HEK293T (cell line): ENCODE data around the gene ZNRF1.

Experiments used
- CTCF ChIA-PET: fragments of 350-600 bp; formaldehyde crosslinking; extraction: SDS; loops from one replicate; lab custom pipeline; 2021; ENCODE audit warnings: antibody characterized with exemption, inconsistent platforms; lab: Yijun Ruan, JAX
- POLR2A ChIA-PET: fragments of 350-600 bp; formaldehyde crosslinking; extraction: SDS; loops from one replicate; lab custom pipeline; 2020; ENCODE audit warnings: antibody characterized with exemption, inconsistent platforms; lab: Yijun Ruan, JAX
- DNase-seq: peaks from one replicate; pipeline ENCODE4 v3.0.0; 2012; ENCODE audit warnings: mixed read lengths; ENCODE audit errors: extremely low spot score
- ARNT ChIP-seq: fragments of 450-650 bp; IDR thresholded peaks from 2 replicates; pipeline ENCODE4 v1.6.1; 2017; ENCODE audit warnings: mild to moderate bottlenecking
- BHLHE40 ChIP-seq: fragments of 450-650 bp; IDR thresholded peaks from 2 replicates; pipeline ENCODE4 v1.6.1; 2016; ENCODE audit warnings: mild to moderate bottlenecking, moderate library complexity, borderline replicate concordance
- CTBP1 ChIP-seq: fragments of 450-650 bp; IDR thresholded peaks from 2 replicates; pipeline ENCODE4 v1.6.1; 2016; ENCODE audit warnings: borderline replicate concordance
- ELF4 ChIP-seq: fragments of 450-650 bp; IDR thresholded peaks from 2 replicates; pipeline ENCODE4 v1.6.1; 2017; ENCODE audit warnings: antibody characterized with exemption
- FOXA1 ChIP-seq: fragments of 450-650 bp; IDR thresholded peaks from 2 replicates; pipeline ENCODE4 v1.6.1; 2016; ENCODE audit warnings: mild to moderate bottlenecking
- FOXK2 ChIP-seq: fragments of 450-650 bp; IDR thresholded peaks from 2 replicates; pipeline ENCODE4 v1.6.1; 2016; ENCODE audit warnings: mild to moderate bottlenecking
- FOXM1 ChIP-seq: fragments of 450-650 bp; IDR thresholded peaks from 2 replicates; pipeline ENCODE4 v1.6.1; 2017; ENCODE audit warnings: mild to moderate bottlenecking, borderline replicate concordance
- HDGF ChIP-seq: fragments of 450-650 bp; IDR thresholded peaks from 2 replicates; pipeline ENCODE4 v1.6.1; 2017; ENCODE audit warnings: antibody characterized with exemption, borderline replicate concordance
- L3MBTL2 ChIP-seq: fragments of 450-650 bp; conservative IDR thresholded peaks from 2 replicates; pipeline ENCODE4 v1.6.1; 2016; ENCODE audit warnings: mild to moderate bottlenecking
- LEF1 ChIP-seq: fragments of 450-650 bp; IDR thresholded peaks from 2 replicates; pipeline ENCODE4 v1.6.1; 2017; ENCODE audit warnings: mild to moderate bottlenecking, borderline replicate concordance
- NFRKB ChIP-seq: fragments of 450-650 bp; IDR thresholded peaks from 2 replicates; pipeline ENCODE4 v1.6.1; 2016; ENCODE audit warnings: mild to moderate bottlenecking, moderate library complexity
- SP1 ChIP-seq: fragments of 450-650 bp; IDR thresholded peaks from 2 replicates; pipeline ENCODE4 v1.6.1; 2017
- SUZ12 ChIP-seq: fragments of 450-650 bp; IDR thresholded peaks from 2 replicates; pipeline ENCODE4 v1.6.1; 2016; ENCODE audit warnings: mild to moderate bottlenecking
- ZNF384 ChIP-seq: fragments of 450-650 bp; IDR thresholded peaks from 2 replicates; pipeline ENCODE4 v1.6.1; 2016
- TF ChIP-seq, protein P1 (sequence below): fragments of 450-650 bp; IDR thresholded peaks from 2 replicates; pipeline ENCODE4 v1.6.1; 2016

The ZNRF1 gene

DNA sequence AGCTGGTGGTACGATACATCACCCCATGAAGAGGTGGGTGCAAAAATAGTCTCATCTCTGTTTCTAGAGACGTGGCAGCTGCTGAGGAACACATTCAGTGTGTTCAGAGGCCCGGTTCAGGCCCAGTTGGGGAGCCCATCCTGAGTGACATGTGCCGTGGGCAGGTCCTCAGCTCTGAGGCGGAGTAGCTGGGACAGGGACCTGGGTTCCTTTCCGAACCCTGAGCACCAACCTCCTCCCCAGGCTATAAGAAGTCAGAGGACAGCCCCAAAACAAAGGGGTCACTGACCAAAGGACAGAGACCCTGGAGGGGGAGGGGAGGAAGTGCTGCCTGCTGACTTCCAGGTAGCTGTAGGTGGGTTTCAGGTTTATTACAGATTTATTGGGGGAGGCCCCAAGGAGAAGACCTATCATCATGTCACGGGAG, 112.7 kb downstream of the ZNRF1 start:
- CTCF ChIA-PET = interaction anchor here (0.7 to 4.4 kb wide), 19 partner anchors 10 to 249 kb away, joined by 3 to 37 read pairs (median 4); partner anchors contain the start of genes WDR59 and ZNRF1
- no peak for TF ChIP-seq FOXA1
- TF ChIP-seq FOXK2 = no peak
- TF ChIP-seq, protein P1, sequence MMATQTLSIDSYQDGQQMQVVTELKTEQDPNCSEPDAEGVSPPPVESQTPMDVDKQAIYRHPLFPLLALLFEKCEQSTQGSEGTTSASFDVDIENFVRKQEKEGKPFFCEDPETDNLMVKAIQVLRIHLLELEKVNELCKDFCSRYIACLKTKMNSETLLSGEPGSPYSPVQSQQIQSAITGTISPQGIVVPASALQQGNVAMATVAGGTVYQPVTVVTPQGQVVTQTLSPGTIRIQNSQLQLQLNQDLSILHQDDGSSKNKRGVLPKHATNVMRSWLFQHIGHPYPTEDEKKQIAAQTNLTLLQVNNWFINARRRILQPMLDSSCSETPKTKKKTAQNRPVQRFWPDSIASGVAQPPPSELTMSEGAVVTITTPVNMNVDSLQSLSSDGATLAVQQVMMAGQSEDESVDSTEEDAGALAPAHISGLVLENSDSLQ = no peak
- no peak for TF ChIP-seq SUZ12
- TF ChIP-seq NFRKB = no peak
- TF ChIP-seq FOXM1 = no peak
- no peak for TF ChIP-seq SP1
- TF ChIP-seq CTBP1 = no peak
- no peak for TF ChIP-seq HDGF
- no peak for TF ChIP-seq BHLHE40
- no peak for TF ChIP-seq ELF4
- no peak for TF ChIP-seq L3MBTL2
- POLR2A ChIA-PET = interaction anchor here (0.7 to 1.5 kb wide), 3 partner anchors 30 to 127 kb away, joined by 3 to 9 read pairs (median 4); partner anchors contain the start of genes WDR59 and ZNRF1
- no peak for DNase-seq

GRCh38 chr16:75111961-75112733, 113.3 kb downstream of the ZNRF1 start:
- TF ChIP-seq ZNF384 (no peak), LEF1 (no peak), ELF4 (no peak), CTBP1 (no peak), ARNT (no peak), FOXK2 (no peak), L3MBTL2 (no peak)
- ChIA-PET CTCF (interaction anchor here (0.7 to 4.4 kb wide), 11 partner anchors 11 to 127 kb away, joined by 3 to 37 read pairs (median 4); partner anchors contain the start of genes WDR59 and ZNRF1), POLR2A (interaction anchor here (1.5 kb wide), 1 partner anchor 127 kb away, joined by 9 read pairs; the partner anchor contains the start of gene WDR59)
- no peak for DNase-seq

DNA sequence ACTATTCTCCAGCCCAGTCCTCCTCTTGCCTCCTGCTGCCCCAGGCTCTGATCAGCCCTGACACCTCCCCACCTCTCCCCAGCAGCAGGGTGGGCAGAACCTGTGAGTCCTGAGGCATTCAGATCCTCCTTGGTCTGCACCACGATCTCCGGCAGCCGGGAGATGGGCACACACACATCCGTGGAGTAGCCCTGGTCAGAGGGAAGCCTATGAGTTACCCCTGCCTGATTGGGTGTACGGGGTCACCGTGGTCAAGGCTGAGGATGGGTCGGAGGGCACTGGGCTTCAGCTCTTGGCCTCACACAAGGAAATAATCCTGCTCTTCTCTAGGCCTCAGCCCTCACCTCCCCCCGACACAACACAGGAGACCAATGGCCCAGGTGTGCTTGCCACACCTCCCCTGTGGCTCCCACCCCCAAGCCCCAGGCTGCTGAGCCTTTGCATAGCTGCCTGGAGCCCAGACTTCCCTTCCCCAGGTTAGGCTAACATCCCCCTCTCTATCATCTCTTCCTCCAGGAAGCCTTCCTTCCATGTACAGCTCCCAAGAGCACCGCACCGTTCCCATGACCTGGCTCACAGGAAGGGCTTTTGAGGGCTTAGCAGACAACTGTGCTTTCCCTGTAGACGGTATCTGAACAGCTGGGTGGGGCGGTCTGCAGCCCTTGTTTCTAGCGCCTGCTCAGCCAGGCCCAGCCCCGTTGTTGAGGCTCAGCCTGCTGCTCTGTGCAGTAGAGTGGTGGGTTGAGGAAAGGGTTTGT, 114.1 kb downstream of the ZNRF1 start:
- ChIA-PET POLR2A (no interaction called here), CTCF (interaction anchor here (4.4 kb wide), 1 partner anchor 115 kb away, joined by 37 read pairs; the partner anchor contains the start of gene ZNRF1)
- TF ChIP-seq NFRKB (no peak), LEF1 (no peak), BHLHE40 (no peak), L3MBTL2 (no peak), ELF4 (no peak), FOXM1 (no peak), SP1 (no peak), ZNF384 (no peak)
- TF ChIP-seq, protein P1 = no peak
- no peak for DNase-seq

GRCh38 chr16:75113541-75114121, 114.8 kb downstream of the ZNRF1 start:
- TF ChIP-seq HDGF (no peak), NFRKB (no peak), LEF1 (no peak), ZNF384 (no peak), ELF4 (no peak)
- TF ChIP-seq, protein P1 = no peak
- CTCF ChIA-PET = interaction anchor here (4.4 kb wide), 1 partner anchor 115 kb away, joined by 37 read pairs; the partner anchor contains the start of gene ZNRF1
- POLR2A ChIA-PET = no interaction called here
- no peak for DNase-seq

- TF ChIP-seq ARNT = no peak
- ChIA-PET CTCF (no interaction called here), POLR2A (no interaction called here)
- DNase-seq = no peak
These were observed 115.5 kb downstream of the ZNRF1 start for GRCh38 chr16:75114179-75114945.
